GM12892 (cell line): Measurements from ENCODE around the gene PALLD.

Experiments used
- POLR2A ChIP-seq: IDR thresholded peaks from 2 replicates; pipeline ENCODE4 v1.6.1; 2011; ENCODE audit warnings: low read depth, low read length, control low read depth
- POLR2AphosphoS5 ChIP-seq: IDR thresholded peaks from 2 replicates; pipeline ENCODE4 v1.6.1; 2011; ENCODE audit warnings: low read depth, low read length, control low read depth
- TAF1 ChIP-seq: IDR thresholded peaks from 2 replicates; pipeline ENCODE4 v1.6.1; 2011; ENCODE audit warnings: low read depth, mild to moderate bottlenecking, control low read depth, low read length, borderline replicate concordance

DNA sequence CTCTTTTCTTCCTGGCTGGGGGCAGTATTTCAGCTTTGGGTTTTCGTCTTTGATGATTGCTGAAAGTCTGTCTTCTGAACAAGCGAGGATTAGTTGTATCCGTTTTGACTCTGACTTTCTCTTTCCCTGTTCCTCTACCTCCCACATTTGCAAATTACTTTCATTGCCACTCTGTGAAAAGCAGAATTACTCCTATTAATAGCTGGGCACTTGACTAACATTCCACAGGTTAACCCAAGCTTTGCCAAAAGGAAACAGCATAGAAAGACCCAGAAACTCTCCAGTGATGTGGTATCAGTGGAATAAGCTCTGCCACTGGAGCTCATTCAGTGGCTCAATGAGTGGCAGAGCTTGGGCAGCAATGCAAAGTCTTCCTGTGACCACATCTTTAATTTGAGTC lies 238.9 kb downstream of the PALLD start:
- TF ChIP-seq POLR2A (no peak), POLR2AphosphoS5 (no peak), TAF1 (no peak)
